NCI-H1694 (cell line): Measurements from ENCODE around the gene FYN.
"Not testable (repeated sequence)": the region's sequence is repeated elsewhere in the genome, so short reads cannot be mapped to it uniquely, and the experiment has no call there.

ENCODE experiments used
- DNase-seq: peaks from one replicate; lab custom pipeline; 2025; lab: John Stamatoyannopoulos, UW

FYN gene

DNA sequence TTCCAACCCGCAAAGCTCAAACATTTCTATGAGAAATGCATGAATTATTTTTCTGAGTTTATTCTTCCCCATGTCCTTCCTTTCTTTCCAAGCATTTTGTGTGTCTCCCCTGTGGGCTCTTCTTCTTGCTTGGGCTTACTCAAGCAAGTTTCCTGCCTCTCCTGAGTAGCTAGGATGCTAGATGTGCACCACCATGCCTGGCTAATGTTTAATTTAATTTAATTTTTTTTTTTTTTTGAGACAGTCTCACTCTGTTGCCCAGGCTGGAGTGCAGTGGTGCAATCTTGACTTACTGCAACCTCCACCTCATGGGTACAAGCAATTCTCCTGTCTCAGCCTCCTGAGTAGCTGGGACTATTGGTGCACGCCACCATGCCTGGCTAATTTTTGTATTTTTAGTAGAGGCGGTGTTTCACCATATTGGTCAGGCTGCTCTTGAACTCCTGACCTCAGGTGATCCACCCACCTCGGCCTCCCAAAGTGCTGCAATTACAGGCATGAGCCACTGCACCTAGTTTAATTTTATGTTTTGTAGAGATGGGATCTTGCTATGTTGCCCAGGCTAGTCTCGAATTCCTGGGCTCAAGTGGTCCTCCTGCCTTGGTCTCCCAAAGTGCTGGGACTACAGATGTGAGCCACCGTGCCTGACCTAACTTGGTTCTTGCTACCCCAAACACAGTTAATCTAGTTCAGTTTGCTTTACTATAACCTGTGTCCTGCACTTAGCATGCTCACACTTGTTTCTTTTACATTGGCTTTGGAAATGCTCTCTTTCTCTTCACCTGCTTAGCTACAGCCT is 192.2 kb downstream of the FYN start:
- DNase-seq, result not testable (repeated sequence)

DNA sequence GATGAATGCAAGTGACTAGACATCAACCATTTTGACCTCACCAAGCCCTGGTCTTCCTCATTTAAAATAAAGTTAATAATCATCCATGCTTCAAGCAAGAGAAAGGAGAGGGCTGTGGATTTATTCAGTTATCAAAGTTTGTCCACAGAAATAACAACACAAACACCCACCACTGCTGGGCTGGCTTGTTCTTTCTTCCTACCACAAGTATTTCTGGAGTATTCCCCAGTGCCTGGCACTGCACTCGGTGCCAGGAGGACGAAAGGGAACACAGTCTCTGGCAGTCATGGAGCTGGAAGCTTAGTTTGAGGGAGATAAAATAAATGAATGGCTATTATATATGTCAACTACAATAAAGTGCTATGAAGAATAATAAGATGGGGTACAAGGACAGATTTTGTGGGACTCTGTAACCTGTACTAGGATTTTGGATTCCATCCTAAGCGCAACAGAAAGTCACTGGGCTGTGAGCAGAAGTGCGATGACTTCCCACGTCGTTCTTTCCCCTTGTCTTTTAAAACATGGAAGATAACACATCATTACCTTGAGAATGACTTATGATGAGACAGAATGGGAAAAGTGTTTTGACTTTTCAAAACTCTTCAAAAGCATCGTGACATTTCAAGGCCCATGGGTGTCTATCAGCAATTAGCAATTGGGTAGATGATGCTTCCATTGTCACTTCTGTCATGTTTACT is 193.1 kb downstream of the FYN start:
- DNase-seq, result no peak

DNA sequence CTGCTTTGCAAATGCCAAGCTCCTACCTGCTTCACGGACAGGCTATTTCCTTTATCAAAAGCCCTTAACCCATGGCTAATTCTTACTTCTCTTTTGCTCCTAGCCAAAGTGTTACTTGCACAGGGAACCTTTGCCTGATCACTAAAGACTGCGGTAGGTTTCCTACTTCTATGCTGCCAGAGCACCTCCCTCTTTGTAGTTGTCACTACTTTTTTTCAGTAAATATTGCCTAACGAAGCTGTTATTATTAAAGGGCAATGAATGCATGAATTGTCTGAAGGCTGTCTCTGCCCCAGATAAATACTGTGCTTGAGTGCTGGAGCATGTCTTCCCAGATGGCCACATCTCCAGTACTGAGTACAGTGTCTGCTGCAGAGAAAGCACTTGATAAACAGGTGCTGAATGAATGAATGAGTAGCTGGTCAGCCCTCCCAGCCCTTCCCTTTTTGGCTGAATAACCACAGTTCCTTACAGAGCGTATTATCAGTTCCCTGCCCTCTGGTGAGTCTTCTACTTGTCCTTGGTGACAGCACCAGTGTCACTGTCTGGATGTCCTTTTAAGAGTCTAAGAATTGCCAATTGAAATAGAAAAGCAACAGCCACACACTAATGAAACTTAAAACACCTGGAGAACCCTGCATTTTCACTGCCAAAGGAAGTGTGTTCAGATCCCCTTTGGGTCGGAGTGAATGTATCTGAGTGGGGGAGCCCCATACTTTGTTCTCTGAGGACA is 194.0 kb downstream of the FYN start:
- DNase-seq, result no peak

DNA sequence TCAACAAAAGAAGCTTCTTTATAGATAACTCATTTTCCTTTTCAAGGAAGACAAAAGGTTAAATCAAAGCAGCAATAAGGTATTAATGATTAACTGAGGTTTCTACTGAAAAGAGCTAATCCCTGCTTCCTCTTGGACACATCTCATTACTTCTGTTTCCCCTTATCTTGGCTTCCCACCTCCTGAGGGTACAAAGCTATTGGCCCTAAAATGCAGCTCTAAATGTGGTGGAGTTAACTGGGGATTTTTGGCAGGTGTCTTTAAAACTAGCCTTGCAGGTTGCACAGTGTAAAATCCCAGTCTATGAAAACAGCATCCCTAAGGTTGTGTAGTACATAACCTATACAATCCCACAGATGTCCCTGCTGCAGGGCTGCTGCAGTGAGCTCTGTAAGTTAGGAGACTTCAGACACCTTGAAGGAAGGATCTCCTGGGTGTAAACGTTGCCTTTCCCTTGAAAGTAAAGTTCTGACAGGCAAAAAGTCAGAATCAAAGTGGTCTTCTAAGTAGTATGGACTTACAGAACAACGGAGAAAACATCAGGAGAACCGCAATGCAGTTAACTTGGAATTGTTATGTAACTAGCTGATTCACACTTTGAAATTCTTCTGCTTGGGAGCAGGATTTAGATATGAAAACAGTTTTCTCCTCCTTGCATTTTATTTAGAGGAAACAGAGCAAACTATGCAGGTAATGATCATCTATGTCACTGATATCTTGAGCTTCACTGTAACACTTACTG is 195.8 kb downstream of the FYN start:
- DNase-seq, result no peak

DNA sequence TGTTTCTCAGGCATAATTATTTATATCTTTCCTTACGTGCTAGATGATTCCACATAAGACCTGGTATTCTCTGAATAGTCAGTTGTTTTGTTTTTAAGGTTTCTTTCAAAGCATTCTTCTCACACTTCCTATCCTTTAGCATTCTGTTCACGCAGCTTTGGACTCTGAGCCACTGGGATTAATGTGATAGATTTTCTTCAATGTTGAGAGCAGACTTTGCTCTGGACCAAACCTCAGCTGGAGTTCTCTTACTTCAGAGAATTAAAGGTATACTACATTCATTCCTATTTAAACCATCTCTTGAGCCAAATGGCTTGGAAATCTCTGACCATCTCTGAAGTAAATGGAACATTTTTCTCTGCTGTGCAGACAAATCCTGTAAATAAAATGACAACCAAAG is 196.9 kb downstream of the FYN start:
- no peak for DNase-seq

DNA sequence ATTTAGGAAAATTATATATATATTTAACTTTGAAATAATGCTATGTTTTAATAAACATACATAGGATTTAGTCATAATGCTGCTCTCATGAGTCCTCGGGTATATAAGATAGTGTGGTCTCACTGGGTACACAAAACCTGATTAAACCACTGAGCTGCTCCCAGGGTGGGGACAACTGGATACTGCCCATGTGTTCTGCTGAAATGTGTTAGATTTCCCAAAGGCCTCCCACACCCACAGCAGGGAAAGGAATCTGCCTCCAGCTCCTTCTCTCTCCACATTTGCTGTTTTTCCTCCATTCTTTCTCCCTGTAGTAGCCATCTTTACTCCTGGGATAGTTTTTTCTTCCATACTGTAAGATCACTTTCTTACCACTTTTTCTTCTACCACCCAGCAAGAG is 198.4 kb downstream of the FYN start:
- DNase-seq, result no peak

DNA sequence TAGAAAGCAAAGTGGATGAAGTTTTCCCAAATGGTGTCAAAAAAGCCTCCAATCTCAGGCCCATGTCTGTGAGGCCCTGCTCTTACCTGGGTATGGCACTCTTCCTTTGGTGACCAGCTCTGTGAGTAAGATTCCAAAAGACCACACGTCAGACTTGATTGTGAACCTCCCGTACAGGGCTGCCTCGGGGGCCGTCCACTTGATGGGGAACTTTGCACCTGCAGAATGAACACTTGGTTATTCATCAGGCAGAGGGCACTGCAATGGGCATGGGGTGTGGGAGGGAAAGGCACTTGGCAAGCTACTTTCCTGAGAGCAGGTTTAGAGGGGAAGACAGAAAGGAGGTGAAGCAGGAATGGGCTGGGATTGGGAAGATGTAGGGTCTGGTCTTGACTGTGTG is 198.8 kb downstream of the FYN start:
- no peak for DNase-seq

DNA sequence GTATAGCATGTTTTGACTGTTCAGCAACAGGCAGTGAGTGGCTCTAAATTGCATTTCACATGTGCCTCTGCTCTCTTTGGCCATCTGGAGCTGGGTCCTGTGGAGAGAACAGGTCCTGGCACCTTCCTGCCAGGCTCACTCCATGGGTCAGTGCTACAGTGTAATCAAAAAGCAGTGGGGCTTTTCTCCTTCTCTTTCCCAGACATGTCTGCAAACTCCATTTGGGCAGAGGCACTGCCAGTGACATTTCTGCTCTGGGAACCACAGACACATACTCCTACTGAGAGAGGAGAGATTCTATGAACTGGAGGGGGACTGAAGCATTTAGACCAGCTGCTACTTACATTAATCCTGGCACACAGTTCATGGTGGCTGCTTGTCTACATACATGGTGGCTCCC is 199.3 kb downstream of the FYN start:
- DNase-seq, result no peak

DNA sequence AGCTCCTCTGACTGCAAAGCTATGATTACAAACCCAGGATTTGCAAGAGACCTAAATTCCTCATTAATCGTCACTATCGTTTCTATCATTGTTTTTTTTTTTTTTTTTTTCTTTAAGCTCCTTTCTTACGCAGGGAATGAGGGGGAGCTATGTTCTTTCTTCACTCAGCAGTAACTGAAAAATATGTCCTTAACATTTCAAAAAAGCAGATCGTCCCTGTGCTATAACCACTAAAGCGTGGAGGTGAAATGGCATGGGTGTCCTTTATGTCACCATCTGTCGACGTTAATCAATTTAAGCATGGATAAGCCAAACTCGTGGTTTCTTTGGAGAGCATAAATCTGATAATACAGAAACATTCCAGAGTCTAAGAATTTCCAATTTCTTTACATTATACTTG is 199.7 kb downstream of the FYN start:
- DNase-seq, result no peak

DNA sequence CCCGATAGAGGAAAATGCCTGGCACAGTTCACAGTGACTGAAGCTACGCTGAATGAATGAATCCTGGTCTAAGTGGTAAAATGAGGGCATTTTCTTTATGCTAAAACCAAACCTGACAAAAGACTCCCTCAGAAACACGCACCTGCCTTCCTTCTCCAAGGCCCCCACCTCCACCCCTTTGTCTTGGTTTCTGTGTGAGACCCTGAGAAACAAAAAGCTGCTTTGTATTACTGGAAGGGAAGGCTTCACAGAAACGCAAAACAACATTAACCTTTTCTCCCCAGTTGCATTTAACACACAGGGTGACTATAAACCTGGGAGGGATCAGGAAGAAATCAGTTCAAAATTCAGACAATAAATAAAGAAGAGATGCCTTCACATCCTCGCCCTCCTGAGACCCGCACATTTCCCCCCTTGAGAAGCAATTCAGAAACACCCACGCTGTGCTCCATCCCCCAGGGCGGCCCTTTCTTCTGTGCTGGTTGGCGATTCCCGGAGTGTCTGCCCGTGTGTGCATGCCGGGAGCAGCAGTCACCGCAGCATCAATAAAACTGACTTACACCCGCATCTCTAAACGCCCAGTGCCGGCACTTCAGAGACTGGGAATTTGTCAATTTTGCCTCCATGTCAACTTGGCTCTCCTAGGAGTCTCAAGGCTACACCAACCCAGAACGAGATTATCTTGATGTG is 200.3 kb downstream of the FYN start:
- no peak for DNase-seq

DNA sequence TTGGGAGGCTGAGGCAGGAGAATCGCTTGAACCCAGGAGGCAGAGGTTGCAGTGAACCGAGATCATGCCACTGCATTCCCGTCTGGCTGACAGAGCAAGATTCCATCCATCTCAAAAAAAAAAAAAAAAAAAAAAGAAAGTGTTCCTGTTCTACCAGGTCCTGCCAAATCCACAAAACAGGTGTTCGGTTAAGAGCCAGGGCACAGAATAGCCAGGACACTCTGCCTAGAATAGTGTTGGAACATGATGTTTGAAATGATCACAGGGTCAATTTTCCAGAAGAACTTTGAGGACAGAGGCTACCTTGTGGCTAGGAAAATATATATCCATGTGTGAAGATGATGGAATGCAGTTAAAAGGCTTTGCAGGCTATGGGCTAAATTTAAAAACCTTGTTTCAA is 203.9 kb downstream of the FYN start:
- DNase-seq, result no peak

DNA sequence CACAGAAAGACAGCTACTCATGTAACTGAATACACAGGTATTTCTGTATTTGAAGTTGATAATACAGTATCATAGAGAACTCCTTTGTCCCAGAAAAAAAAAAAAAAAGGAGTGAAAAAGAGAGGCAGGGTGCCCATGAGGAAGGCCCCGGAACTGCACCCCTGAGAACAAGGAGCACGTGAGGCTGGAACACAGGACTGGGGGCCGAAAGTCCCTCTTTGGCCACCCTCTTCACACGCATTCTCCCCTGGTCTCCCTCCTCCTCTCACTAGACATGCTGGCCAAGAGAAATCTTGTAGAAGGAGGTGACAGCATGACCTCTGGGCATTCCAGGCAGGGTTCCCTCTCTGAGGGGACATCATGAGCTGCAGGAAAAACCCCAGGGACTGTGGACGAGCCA is 204.8 kb downstream of the FYN start:
- no peak for DNase-seq

DNA sequence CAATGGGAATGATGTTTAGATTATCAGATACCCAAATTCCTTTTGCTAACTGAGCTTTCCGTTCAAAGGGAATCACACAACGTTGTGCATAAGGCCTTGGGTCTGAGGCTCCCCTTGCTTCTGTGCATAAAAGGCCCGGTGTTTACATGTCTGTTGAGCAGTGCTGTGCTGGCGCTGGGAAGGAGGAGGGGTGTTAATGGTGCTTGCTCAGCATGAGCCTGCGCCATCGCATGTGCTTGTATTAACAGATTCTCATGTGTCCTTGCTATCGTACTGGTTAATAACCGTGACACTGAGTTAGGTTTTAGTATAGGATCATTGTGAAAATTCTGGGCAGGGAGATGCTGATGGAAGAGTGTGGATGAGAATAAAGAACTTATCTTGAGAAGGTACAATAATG is 205.3 kb downstream of the FYN start:
- DNase-seq, result no peak

DNA sequence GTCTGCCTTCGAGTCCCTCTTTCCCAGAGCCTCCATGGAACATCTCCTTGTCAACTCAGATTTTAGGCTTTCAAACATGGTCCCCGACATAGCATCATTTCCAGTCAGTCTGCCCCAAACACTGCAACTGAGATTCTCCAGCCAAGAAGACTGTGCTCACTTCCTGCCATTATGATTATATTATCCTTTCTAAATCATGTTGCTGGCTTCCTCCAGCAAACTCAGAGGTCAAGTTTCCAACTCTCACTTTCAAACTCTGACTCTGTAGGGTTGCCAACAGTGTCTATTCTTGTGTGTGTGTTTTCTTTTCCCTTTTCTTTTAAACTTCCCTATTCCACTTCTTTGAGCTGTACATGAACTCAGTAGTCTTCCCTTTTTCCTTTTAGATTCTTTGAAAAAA is 206.4 kb downstream of the FYN start:
- DNase-seq, result no peak

DNA sequence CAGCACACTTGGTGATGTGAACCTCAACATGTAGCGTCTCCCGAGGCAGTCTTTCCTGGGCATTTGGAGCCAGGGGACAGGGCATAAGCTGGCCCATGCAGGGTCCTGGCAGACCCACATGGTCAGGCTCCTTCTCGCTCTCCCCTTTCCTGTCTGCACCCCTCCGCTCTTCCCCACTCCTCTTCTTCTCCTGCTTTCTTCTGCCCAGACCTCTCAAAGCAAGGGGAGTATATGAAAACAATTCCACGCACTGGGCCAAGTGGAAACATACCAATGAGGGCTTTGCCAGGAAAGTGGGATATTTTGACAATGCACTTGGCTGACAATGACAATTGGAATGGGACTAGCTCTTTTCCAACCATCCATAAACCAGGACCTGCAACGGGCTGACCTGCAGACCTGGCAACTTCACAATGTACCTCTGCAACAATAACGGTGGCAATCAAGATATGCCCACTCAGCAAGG is 208.7 kb downstream of the FYN start:
- DNase-seq, result no peak

DNA sequence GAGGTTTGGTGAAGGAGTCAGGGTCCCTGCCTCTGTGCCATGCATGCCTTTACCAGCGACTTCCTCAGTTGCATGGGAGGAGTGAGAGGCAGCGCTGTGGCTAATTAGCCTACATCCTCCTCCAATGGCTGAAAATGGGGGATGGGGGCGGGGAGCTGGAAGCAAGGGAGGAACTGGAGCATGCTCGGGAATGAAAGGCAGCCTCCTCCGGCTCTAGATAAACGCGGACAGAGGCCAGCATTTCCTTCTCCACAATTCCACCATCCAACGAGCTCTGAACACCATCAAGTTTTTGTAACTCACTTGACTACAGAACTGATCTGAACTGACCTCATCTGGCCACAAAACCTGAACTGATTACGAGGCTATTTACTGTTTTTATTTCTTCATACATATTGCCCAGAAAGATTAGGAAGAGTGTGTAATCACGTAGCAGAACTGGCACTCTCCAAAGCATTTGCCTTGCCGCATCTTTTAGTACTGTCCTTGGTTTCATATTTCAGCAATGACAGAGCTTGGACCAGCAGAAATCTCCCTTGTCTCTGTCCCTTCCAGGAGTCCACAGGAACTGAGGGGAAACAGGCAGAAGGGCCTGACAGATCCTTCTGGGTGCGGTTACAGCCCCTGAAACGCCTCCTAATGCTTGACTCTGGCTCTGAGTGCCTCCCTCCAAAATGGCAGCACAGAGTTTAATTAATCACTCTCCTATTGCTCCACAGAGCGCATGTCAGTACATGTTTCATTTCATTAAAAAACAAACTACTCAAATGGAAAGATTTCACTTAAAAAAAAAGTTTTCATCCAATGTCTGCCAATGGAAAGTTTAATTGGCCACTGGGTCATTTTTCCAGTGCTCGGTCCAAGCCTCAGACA is 209.3 kb downstream of the FYN start:
- DNase-seq, result no peak

DNA sequence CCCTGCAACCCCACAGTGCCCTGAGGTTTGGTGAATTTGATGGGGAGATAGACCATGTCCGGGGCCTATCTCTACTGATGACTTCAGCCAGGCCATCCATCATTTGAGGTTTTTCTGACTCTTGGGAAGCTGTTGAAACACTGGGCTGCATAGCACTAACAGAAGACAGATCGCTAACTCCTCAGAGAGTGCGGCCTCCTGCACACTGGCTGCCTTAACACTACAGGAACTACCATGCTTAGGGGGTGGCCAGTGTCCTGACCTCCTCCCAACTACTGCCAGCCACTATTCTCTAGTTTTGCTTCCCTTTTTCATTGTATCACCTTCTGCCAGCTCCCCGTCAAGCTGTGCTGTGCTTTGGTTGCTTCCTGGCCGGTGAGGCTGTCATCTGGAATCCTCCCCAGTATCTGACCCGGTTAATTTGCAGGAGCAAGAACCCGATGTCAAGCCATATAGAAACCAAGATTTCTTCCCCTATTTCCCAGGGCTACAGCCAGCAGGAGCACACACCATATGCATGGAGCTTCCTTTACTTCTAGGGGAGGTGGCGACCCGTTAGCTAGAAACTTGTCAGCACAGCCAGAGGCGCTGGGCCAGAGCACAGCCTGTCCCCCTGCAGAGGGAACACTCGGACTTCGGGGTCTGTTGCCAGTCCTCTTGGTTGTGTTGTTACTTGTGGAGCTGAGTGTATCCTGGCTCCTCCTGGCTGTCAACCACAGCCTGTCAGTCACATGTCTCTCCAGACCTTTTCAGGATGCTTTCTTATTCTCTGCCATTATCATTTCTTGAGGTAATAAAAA is 210.3 kb downstream of the FYN start:
- no peak for DNase-seq

DNA sequence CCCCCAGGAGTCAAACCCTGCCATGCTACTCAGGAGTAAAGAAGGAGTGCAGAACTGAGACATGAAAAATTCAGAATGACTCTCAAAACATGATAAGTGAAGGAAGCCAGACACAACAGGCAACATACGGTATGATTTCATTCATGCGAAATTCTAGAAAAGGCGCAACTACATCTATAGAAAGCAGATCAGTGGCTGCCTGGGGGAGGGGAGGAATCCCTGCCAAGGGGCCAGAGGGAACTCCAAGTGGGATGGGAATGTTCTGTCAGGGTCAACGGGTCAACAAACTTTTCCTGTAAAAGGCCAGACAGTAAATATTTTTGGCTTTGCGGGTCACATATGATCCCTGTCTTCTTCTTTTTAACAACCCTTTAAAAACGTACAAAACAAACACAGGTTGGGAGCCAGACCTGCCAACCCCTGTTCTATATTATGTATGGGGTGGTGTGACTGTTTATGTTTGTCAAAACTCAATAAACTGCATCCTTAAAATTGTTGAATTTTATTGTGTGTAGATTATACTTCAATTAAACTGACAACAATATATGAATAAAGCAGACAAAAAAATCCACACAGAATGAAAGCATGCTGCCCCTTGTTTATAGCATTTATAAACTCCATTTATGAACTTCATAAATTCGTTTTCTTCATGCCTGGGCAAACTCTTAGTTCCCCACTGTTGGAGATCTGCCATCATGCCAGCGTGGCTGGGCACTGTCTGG is 211.0 kb downstream of the FYN start:
- no peak for DNase-seq

DNA sequence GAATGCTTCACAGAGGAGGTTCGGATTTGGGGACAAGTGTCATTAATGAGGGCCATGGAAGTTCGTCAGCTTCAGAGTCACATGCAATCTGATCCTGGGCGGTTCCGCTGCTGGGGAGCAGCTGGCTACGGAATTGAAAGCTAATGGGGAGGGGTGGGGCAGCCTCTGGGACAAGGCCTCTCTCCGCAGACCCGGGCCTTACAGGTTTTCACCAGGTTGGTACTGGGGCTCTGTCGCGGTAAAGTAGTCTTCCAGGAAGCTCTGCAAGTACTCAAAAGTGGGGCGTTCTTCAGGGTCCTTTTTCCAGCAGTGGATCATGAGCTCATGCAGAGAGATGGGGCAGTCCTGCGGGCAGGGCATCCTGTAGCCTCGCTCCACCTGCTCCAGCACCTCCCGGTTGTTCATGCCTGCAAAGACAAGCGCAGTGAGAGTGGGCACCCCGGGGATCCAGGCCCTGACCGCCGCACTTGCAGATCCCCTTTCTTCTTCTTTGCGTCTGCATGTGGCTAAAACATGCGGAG is 211.7 kb downstream of the FYN start:
- DNase-seq, result peak; percentile 20
